Stimulated activated CD8-positive, alpha-beta memory T cell treated with anti-CD3 and anti-CD28 coated beads, Interleukin-2, amount 100 ng/mL, for 48 hours (primary cell): Measurements from ENCODE around the gene LAMA3.

ENCODE experiments used
- DNase-seq, 2 donors: peaks; one replicate each; pipeline ENCODE4 v3.0.0-alpha.2; 2020; ENCODE audit warnings: low read depth in 2 of 2

The LAMA3 gene

GRCh38 chr18:23876921-23877320 lies 187.7 kb downstream of the LAMA3 start:
- no peak for DNase-seq

GRCh38 chr18:23877371-23877770 lies 188.1 kb downstream of the LAMA3 start:
- DNase-seq, result no peak

DNA sequence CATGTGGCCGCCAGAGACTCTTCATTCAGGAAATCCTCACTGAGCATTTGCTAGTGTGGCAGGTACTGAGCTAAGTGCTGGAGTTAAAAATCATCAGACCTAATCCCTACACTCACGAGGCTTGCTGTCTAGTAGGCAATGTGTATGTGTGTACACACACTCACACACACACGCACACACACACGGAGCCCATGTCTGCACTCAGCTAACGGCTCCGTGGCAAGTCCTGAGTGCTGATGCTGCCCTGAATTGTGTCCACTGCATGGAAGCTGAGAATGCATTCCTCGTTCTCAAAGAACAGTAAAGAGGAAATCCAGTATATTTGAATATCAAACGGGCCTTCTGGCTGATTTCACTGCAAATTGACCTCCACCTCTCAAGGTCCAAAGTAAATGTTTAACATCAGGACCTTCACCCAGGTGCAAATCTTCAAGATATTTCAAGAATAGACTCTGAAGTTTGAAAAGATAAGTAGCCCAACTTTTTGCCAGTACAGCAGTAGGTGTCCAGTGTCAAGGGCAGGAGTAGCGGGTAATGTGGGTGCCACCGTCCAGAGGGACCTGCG lies 189.2 kb downstream of the LAMA3 start:
- DNase-seq, result no peak

- DNase-seq, result no peak
These were observed 189.9 kb downstream of the LAMA3 start for GRCh38 chr18:23879126-23879525.

DNA sequence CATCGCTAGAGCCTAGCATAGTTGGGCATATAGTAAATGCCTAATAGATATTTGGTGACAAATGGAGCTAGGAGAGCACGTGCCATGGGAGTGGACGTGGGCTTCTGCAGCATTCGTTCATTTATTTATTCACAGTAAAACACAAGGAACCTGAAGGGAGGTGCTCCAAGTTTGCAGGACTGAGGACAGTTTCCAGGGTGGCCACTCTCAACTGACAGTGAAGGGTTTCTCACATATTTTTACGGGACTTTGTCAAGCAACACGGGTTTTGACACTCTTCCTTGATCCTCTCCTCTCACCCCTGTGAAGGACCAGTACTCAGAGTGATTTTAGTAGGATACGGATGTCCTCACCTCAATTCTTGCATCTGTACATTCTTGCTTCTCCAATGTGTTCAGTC lies 190.3 kb downstream of the LAMA3 start:
- DNase-seq, result no peak

DNA sequence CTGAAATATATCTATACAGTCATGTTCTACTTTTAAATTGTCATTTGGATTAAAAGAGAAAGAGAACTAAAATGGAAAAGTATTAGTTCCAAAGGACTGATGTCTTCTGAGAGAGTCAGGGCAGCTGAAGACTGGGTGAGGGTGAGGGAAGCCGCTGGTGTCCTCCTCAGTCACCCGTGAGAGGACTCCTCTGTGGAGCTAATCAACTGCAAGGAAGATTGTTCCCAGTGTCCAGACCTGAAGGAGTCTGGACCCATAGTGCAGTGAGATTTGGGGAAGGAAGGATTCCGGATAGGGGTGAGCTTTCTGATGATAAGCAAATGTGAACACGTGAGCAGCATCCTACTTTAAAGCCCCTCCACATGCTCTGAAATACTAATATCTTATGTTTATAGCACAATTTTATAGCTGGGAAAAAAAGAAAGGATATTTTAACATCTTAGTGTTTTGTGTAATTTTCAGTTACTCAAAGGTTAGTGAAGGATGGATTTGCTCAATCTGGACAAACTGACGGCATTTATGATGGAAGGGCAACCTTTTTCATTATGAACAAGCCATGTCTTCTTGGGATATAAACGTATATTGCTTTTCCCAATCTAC lies 190.8 kb downstream of the LAMA3 start:
- DNase-seq, result no peak

DNA sequence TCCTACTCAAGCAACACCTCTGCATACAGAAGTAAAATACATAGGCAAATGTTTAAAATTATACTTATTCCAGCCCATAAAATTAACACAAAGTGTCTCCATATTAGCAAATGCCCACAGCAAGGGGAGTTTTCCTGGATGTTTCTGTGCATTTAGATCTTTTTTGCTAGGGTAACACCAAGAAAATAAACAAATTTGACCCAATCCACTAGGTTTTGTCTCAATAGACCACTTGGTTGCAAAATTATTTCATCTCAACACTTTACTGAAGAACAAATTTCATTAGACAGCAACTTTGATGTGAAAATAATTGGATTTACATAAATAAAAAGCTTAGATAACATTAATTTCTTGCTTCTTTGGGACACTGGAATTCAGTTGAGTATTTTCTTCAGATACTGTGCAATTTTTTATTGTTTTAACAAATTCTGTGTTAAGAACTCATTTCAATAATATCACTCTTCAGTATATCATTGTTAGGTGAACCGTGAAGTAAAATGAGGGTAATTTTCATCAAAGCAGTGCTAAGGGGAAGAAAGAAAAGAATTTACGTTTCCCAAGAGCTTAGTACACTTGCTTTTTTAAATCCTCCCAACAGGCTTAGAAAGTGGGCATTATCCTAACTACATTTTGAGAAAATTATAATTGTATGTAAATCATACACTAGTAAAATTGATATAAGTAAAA lies 191.8 kb downstream of the LAMA3 start:
- DNase-seq, result no peak

DNA sequence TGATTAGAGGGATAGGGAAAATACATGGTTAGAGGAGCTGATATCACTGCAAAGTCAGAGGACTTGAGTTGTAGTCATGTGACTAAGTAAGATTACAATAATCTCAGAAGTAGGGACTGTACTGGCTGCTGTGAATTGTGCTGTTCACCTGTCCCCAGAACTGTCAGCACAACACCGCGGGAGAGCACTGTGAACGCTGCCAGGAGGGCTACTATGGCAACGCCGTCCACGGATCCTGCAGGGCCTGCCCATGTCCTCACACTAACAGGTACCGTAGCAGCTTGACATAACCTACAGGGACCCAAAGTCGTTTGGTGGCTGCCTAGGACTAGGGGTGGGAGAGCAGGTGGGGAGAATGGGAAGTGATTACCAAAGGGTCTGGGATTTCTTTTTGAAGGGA lies 192.5 kb downstream of the LAMA3 start:
- DNase-seq, result no peak

GRCh38 chr18:23882616-23883276 lies 193.5 kb downstream of the LAMA3 start:
- no peak for DNase-seq

DNA sequence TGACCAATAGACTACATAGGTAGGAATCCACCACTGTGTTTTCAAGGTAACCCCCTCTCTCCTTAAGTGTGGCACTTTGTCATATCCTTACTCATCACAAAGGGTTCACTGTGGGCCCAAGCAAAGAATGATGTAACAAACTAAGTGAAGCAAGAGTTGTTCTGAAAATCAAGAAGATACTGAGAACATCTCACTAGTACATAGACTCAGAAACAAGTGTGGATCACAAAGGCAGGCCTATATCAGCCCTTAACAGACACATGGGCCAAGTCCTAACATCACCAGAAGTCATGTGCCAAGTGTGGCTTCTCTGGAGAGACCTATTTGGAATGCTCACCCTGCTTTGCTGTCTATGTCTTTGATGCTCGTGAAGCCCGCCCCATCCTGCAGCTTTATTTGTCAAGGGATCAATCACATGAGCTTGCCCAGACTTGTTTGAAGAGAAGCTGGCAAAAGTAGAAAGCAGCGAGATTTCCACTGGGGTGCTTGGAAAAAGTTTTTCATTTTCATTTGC lies 194.1 kb downstream of the LAMA3 start:
- no peak for DNase-seq

- no peak for DNase-seq
These were observed 195.6 kb downstream of the LAMA3 start for GRCh38 chr18:23884681-23885375.

DNA sequence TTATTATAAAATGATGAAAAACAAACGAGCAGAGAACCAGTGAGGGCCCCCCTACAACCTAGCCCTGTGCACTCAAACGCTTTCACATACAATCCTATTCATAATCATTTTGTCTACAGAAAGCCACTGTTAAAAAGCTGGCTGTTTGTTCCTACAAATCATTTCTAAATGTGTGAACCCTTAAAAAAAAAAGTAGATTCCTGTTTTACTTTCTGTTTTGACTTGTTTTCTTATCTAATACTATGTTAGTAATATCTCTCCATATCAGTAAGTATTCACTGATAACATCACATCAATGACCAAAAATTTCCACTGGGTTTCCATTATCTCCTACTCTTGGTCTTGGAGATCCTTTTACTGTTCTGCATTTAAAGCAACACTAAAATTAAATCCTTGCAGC lies 196.5 kb downstream of the LAMA3 start:
- DNase-seq, result no peak

GRCh38 chr18:23887035-23887434 lies 197.8 kb downstream of the LAMA3 start:
- no peak for DNase-seq

GRCh38 chr18:23887493-23887892 lies 198.2 kb downstream of the LAMA3 start:
- DNase-seq, result no peak

- DNase-seq, result no peak
These were observed 199.6 kb downstream of the LAMA3 start for GRCh38 chr18:23888881-23889280.

DNA sequence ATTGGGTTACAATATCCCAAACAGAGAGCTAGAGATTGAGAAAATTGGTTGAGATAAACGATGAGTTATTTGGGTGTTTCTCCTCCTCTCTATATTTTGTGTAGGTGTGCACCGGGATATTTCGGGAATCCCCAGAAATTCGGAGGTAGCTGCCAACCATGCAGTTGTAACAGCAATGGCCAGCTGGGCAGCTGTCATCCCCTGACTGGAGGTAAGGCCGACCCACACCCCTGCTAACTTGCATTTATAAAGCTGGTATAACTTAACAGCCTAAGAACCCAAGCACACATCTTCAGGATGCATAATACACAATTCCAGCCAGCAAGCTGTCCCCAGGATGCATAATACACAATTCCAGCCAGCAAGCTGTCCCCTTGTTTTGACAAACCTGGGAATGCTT lies 200.7 kb downstream of the LAMA3 start:
- DNase-seq, result no peak

- DNase-seq, result no peak
These were observed 201.3 kb downstream of the LAMA3 start for GRCh38 chr18:23890589-23890988.

- no peak for DNase-seq
These were observed 204.4 kb downstream of the LAMA3 start for GRCh38 chr18:23893653-23894052.

- DNase-seq, result no peak
These were observed 205.5 kb downstream of the LAMA3 start for GRCh38 chr18:23894661-23895175.

- DNase-seq, result no peak
These were observed 208.0 kb downstream of the LAMA3 start for GRCh38 chr18:23897291-23897690.

DNA sequence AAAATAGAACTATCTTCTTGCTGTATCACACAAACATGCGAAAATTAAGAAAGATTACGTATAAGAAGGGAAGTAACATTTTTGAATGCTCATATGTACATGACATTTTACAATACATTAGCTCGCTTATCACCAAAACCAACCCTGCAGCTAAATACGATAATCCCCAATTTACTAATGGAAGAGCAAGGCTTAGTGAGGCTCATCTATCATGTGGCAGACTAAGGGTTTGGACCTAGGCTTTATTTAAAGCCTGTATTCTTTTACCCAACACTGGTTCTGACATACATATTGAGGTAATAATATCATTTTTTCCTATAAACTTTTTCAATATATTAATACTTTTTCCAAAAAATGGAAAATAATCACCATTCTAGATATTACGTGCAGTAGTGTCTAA lies 208.5 kb downstream of the LAMA3 start:
- no peak for DNase-seq

- no peak for DNase-seq
These were observed 211.7 kb downstream of the LAMA3 start for GRCh38 chr18:23900994-23901393.
